ENCODE results near the gene CYB5RL. TPM values are rescaled to one million over a fixed set of nuclear protein-coding genes. Genes with fewer than 3 reads are reported as not detected.

Gene CYB5RL
- total and polyA plus RNA-seq, 2 of the 8 experiments (the other 6 are each of a cell fraction or from before 2014, with no cell fraction given): 13.2 to 14.1 TPM

GRCh38 chr1:54229281-54229891 is 29.6 kb upstream of the CYB5RL start (continued):
- TF ChIP-seq NRF1 (IDR thresholded peaks at IDR 0.05; ENCODE audit: low read depth, low read length) (no peak), SIRT6 (IDR thresholded peaks at IDR 0.05; ENCODE audit: low read length) (no peak)

All from H1 (cell line).